NCI-H524 treated with DMSO at 0.1 percent for 48 hours (cell line): ENCODE data around the gene CST6.
"Not testable (repeated sequence)": the region's sequence is repeated elsewhere in the genome, so short reads cannot be mapped to it uniquely, and the experiment has no call there.

ENCODE experiments used
- DNase-seq: peaks from one replicate; lab custom pipeline; 2025; lab: John Stamatoyannopoulos, UW

The CST6 gene

GRCh38 chr11:66015454-66015881 lies 3.7 kb downstream of the CST6 start:
- no peak for DNase-seq

- no peak for DNase-seq
These were observed 4.4 kb downstream of the CST6 start for GRCh38 chr11:66015936-66016792.

DNA sequence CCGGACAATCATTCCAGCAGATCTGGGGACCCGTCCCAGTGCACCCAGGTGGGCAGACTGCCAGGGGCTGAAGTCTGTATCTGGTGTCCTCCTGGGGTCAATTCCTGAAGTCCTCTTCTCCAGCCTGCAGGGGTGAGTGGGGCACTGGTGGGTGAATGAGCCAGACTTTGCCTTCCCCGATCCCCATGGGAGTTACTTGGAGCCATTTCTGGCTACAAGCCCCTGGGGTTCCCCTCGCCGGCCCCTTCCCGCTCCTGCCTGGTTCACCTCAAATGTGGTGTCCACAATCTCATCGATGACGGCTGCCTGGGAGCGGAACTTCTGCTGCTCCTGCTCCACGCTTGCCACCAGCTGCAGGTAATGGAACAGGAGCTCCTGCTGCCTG lies 5.0 kb downstream of the CST6 start:
- DNase-seq: no peak

DNA sequence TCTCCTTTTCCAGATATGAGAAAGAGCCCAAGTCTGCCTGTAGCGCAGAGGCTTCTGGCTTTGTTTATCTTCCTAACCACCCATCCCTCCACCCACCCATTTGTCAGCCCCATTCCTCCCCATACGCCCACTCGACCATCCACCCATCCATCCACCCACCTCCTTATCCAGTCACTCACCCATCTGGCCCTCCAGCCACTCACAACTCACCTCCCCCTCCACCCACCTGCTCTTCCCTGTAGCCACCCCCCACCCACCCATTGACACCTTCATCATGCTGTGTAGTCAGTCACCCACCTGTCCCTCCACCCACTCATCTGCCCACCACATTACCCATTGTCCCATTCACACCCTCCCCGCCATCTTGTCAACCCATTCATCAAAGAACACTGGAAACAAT lies 5.5 kb downstream of the CST6 start:
- no peak for DNase-seq

- no peak for DNase-seq
These were observed 8.4 kb downstream of the CST6 start for GRCh38 chr11:66020212-66020611.

DNA sequence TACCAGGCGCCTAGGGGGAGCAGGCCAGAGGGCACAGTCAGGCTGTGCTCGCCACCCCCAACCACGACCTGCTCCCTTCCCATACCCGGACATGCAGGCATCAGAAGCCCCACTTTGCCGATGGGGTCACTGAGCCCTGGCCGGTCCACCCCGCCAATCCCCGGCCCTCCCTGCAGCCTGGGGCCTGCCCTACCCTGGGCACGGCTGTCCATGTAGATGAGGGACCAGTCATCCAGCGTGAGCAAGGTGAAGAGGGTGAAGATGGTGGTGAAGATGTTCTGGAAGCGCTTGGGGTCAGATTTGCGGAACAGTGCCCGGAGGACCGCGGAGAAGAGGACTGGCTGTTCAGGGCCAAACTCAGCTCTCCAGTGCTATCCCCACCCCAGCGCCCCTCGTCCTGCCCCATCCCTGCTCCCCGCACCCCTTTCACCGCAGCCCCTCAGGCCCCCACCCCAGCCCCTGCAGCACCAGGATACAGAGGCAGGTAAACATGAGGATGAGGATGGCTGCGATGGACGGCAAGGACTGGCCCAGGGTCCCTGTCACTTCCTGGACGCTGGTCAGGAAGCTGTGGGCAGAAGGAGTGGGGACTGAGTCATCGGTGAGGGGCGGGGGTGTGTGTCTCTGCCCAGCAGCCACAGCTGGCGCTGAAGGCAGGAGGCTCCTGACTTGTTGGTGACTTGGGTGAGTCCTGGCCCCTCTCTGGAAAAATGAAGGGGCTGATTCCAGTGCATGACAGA lies 9.0 kb downstream of the CST6 start:
- DNase-seq: no peak

DNA sequence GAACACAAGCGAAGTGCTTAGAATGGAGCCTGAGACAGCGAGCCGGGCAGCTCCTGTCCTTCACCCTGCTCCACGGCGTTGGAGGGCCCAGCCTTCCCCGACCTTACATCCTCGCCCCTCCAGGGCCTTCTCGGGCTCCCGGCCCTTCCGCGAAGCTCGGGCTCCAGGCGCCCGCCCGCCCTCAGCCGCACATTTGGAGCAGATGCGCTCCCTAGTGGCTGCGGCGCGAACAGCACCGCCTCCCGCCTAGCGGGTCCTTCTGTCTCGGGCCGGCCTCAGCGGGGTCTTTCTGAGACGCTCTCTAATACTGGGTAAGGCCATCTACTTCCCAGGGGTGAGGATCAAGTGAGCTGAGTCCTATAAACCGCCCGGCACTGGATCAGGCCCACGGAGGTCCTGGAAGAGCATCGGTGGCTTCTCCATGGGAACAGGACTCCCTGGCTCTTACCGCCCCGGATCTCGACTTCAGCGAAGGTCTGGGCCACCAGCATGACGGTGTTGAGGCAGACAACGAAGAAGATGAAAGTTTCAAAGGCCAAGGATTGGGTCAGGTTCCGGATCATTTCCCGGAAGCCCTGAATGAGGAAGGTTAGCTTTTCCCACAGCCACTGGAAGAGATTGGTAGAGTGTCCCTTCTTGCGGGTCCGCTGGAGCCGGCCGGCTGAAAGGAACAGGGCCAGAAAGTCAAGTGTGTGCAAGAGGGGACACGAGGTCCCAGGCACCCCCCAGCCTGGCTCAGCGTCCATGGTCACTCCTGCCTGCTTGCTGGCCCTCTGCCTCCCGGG lies 10.8 kb downstream of the CST6 start:
- DNase-seq: no peak

- not testable (repeated sequence) for DNase-seq
These were observed 11.3 kb downstream of the CST6 start for GRCh38 chr11:66023186-66023440.

- no peak for DNase-seq
These were observed 14.3 kb downstream of the CST6 start, which contains the start of gene CATSPER1 for GRCh38 chr11:66026017-66026529. CATSPER1 (minus strand) TSS chr11:66026479; CDS start chr11:66026379, 100 bp downstream.

DNA sequence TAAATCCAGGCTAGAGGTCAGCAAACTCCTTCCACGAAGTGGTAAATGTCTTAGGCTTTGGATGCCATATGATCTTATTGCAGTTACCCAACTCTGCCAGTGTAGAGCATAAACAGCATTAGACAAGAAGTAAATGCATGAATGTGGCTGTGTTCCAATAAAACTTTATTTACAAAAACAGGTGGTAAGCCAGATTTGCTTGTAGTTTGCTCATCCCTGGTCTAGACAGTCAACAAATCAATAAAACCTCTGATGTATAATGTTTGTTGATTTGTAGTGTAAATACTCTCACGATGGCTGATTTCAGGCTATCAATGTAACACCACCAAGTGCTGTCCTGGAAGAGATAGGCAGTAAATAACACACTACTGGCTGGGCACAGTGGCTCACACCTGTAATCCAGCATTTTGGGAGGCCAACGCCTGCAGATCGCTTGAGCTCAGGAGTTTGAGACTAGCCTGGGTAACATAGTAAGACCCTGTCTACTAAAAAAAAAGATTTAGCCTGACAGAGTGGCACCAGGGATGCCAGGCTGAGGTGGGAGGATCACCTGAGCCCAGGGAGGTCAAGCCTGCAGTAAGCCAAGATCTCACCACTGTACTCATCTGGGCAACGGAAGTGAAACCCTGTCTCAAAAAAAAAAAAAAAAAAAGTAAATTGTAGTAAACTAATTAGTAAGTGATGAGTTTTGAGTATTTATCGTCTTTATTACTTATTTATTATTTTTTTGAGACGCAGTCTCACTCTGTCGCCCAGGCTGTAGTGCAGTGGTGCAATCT lies 21.3 kb downstream of the CST6 start:
- DNase-seq: no peak

- DNase-seq: no peak
These were observed 24.0 kb downstream of the CST6 start for GRCh38 chr11:66035653-66036333.

GRCh38 chr11:66036334-66036710 lies 24.5 kb downstream of the CST6 start:
- no peak for DNase-seq

DNA sequence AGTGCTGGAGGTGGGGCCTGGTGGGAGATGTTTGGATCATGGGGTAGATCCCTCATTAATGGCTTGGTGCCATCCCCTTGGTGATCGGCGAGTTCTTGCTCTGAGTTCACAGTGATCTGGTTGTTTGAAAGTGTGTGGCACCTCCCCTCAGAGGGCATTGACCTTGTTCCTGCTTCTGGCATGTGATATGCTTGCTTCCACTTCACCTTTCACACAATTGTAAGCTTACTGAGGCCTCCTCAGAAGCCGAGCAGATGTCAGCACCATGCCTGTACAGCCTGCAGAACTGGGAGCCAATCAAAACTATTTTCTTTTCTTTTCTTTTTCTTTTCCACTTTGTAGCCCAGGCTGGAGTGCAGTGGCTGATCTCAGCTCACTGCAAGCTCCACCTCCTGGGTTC lies 25.5 kb downstream of the CST6 start:
- DNase-seq: no peak

DNA sequence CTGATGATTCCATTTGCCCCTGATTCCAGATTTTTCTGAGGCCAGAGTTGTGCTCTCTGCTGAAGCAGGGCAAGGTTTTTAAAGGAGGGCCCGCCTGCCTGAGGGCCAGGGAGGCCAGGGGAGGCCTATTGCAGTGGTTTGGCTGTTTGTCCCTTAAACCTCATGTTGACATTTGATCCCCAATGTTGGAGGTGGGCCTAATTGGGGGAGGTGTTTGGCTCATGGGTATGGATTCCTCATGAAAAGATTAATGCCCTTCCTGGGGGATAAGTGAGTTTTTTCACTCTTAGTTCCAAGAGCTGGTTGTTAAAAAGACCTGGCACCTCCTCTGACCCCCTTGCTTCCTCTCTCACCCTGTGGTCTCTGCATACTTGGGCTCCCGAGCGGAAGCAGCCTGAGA lies 28.0 kb downstream of the CST6 start:
- no peak for DNase-seq

DNA sequence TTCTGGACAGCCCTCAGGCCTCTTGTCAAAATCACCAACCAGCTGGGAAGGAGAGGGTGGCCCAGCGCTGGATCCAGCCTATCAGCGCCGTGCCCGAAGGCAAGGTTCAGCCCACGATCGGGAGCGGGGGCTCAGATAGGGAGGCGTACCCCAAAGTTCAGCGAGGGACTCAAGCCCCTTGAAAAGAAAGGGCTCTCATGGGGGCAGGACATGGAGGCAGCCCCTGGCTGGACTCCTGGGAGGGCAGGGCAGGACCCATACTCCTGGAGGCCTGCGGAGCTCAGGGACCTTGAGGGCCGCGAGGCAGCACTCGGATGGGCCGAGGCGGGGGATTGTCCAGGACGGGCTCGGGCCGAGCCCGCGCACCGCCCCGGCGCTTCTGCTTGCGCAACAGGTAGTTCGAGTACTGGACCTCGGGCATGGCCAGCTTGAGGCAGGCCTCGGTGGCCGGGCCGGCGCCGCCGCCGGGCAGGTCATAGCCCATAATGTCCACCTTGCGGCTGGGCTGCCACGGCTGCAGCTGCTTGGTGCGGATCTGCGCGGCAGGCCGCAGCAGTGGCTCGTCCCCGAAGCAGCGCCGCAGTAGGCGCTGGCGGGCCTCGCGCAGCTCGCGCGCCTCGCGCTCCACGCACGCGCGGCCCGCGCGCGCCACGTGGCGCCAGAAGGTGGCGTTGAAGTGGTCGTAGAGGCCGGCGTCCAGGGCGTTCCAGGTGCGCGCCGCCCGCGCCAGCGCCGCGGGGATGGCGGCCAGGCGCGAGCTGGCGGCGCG lies 30.6 kb downstream of the CST6 start:
- no peak for DNase-seq

DNA sequence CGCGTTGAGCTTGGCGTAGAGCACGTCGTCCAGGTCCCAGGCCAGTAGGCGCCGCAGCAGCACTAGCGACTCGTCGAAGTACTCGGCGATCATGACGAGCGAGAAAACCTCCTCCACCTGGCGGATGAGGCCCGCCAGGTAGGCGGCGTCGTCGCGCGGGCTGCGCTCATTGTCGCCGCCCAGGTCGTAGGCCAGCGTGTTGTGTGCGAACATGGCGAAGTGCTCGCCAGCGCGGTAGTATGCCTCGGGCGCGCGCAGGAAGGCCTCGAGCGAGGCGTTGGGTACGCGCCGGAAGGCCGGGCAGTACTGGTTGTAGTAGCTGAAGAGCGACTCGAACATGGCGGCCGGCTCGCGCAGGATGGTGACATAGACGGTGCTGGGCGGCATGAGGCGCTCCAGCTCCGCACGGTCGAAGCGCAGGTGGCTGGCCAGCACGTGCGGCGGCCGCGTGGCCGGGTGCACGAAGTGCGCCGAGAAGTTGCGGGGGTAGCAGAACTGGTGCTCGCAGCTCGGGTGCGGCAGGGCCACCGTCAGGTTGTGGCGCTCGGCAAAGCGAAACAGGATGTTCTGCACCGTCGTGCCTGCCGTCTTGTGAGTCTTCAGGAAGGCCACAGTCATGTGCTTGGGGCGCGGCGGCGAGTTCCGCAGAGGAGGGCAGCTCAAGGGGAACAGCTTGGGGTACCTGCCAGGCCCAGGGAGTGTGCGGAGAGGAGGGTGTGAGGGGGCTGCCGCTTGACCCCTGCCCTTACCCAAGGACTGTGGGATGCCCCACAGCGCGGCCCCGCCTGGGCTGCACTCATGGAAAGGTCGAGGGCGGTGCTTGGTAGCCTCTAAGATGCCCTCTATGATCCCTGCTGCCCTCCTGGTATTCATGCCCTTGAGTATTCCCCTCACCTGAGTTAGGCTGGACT lies 31.4 kb downstream of the CST6 start:
- no peak for DNase-seq

GRCh38 chr11:66044757-66045156 lies 32.9 kb downstream of the CST6 start:
- DNase-seq: no peak

DNA sequence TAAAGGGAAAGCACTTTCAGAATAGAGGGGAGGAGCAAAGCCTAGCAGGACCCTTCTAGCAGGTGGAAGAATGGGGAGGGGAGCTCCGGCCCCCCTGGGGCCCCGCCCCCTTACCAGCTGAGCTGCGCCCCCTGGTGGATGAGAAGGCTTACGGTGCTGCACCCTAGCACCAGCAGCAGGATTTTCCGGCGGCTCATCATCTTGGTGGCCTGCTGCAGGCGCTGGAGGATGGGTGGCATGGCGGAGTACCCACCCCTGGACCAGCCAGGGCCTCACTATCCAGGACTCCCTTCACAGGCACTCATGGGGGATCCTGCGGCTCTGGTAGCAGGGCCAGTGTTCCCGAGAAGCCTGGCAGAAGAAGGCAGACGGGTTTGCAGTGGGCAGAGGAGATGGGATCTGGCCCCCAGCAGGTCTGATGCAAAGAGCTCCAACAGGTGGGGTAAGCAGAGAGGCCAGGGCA lies 33.4 kb downstream of the CST6 start:
- DNase-seq: no peak

DNA sequence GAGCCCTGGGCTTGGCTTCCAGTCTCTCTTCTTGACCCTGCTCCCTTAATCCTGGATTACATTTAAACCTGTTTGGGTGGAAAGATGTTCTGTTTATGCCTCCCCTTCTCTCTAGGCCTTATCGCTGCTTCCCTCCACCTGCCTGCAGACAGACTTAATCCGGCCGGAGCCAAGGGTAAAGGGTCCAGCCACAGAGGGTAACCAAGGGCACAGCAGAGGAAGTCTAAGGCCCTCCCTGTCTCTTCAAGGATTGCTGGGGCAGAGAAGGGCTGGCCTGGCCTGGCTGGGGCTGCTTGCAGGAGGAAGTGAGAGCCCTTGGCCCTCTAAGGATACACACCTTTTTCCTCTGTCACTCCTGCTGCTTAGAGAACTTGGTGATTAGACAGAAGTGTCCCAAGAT lies 35.1 kb downstream of the CST6 start:
- no peak for DNase-seq
